Left lung (tissue), 10 donors: Measurements from ENCODE around the gene ERF. TPM values are rescaled to one million over a fixed set of nuclear protein-coding genes. Genes with fewer than 3 reads are reported as not detected.

ENCODE experiments used
- ATAC-seq: fragments of 200-7000 bp; cut with Tn5 transposase; one replicate; pipeline ENCODE4 v1.9.1; 2020; ENCODE audit warnings: moderate library complexity
- DNase-seq, 4 donors: peaks; one replicate each; pipeline ENCODE4 v3.0.0-alpha.2; 2013 to 2020
- H3K27ac ChIP-seq, 2 donors: fragments of 200-600 bp; sonication (generic) in 1 of 2; one replicate each; pipeline versions ENCODE4 v1.5.0 to v1.8.0; 2020 to 2021
- H3K27me3 ChIP-seq, 2 donors: fragments of 200-600 bp; sonication (generic) in 1 of 2; one replicate each; pipeline versions ENCODE4 v1.5.0 to v1.8.0; 2020 to 2021
- H3K36me3 ChIP-seq, 2 donors: fragments of 200-600 bp; sonication (generic) in 1 of 2; one replicate each; pipeline versions ENCODE4 v1.5.0 to v1.8.0; 2020 to 2021
- H3K4me1 ChIP-seq, 2 donors: fragments of 200-600 bp; one replicate each; pipeline ENCODE4 v1.8.0; 2021
- H3K4me3 ChIP-seq, 2 donors: fragments of 200-600 bp; sonication (generic) in 1 of 2; one replicate each; pipeline versions ENCODE4 v1.5.0 to v1.8.0; 2020 to 2021; ENCODE audit warnings: mild to moderate bottlenecking in 1 of 2
- H3K9me3 ChIP-seq, 2 donors: fragments of 200-600 bp; sonication (generic) in 1 of 2; one replicate each; pipeline versions ENCODE4 v1.5.0 to v1.8.0; 2020 to 2021
- intact Hi-C, 2 donors: fragments of 100-400 bp; cut with DNase I; formaldehyde crosslinking; loops; one replicate each; pipeline versions ENCODE4 v1.11.2 to v1.14.2; 2022
- polyA plus RNA-seq, 6 donors: library from polyadenylated mRNA; unstranded; fragments of 120-200 nt; gene quantifications; one replicate each; pipeline ENCODE4 v1.2.1, GENCODE V29; 2013; ENCODE audit not compliant: insufficient read length in 6 of 6
- total RNA-seq, 2 donors: library from RNA; stranded (reverse); fragmentation: NEBNext Ultra II Directional; extraction: Animal tissue kit (Norgen Biotek cat#: 25700); gene quantifications; one replicate each; pipeline ENCODE4 v1.2.1, GENCODE V29; 2021
- TF ChIP-seq, protein P1 (sequence below), 2 donors: fragments of 200-600 bp; sonication (generic) in 1 of 2; IDR thresholded peaks; one replicate each; pipeline versions ENCODE4 v1.5.0 to v1.8.0; 2021; ENCODE audit warnings: antibody characterized with exemption in 2 of 2
- donor health status: DM: no; HTN: yes; CAD: no.
- donor health status: DM: no; HTN: no; CAD: no.

Gene ERF
- total and polyA plus RNA-seq, 8 donors = 42.9 to 56.4 (median 48.9) TPM

DNA sequence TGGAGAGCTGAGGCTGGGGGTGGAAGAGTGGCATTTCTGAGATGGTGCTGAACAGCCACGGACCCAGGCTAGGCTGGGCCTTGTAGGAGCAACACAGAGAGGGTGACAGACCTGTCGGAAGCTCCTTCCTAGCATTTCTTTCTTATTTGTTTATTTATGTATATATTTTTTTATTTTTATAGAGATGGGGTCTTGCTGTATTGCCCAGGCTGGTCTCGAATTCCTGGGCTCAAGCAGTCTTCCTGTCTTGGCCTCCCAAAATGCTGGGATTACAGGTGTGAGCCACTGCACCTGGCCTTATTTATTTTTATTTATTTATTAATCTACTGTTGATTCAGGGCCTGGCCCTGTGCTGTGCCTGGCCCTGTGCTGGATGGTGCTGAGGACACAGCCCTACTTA lies 20.6 kb upstream of the ERF start:
- ATAC-seq (no peak), DNase-seq (no peak)
- H3K27ac ChIP-seq = no peak overlapping the region
- no peak overlapping the region for H3K4me3 ChIP-seq
- intact Hi-C loops = no loop called here
- peaks cover 0 to 43% of the 10 kb centered on the region in 2 donors for H3K36me3 ChIP-seq
- H3K27me3 ChIP-seq = no peaks in the 10 kb centered on the region
- TF ChIP-seq, protein P1, sequence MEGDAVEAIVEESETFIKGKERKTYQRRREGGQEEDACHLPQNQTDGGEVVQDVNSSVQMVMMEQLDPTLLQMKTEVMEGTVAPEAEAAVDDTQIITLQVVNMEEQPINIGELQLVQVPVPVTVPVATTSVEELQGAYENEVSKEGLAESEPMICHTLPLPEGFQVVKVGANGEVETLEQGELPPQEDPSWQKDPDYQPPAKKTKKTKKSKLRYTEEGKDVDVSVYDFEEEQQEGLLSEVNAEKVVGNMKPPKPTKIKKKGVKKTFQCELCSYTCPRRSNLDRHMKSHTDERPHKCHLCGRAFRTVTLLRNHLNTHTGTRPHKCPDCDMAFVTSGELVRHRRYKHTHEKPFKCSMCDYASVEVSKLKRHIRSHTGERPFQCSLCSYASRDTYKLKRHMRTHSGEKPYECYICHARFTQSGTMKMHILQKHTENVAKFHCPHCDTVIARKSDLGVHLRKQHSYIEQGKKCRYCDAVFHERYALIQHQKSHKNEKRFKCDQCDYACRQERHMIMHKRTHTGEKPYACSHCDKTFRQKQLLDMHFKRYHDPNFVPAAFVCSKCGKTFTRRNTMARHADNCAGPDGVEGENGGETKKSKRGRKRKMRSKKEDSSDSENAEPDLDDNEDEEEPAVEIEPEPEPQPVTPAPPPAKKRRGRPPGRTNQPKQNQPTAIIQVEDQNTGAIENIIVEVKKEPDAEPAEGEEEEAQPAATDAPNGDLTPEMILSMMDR (IDR thresholded peaks at IDR 0.05) = no peak
- no peaks in the 10 kb centered on the region for H3K9me3 ChIP-seq
- H3K4me1 ChIP-seq = peaks cover 43 to 70% of the 10 kb centered on the region in 2 donors

DNA sequence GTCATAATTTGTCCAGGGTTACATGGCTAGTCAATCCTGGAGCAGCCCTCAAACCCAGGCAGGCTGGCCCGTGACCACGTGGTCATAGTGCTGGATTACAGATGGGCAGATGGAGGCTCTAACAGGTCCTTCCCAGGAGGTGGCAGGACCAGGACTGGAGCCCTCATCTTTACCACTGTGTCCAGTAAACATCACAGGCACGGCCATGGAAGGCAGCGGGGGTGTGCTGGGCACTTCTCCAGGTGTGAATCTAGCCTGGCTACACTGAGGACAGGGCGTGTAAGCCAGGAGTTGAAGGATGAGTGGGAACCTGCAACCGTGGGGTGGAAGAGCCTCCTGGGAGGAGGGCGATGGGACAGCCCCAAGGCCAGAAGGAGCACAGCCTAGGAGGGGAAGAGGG lies 20.2 kb upstream of the ERF start:
- H3K27me3 ChIP-seq = no peaks in the 10 kb centered on the region
- DNase-seq (no peak), ATAC-seq (no peak)
- intact Hi-C loops = no loop called here
- TF ChIP-seq, protein P1 (IDR thresholded peaks at IDR 0.05) = no peak
- no peaks in the 10 kb centered on the region for H3K9me3 ChIP-seq
- no peak overlapping the region for H3K4me3 ChIP-seq
- H3K27ac ChIP-seq = no peak overlapping the region
- peaks cover 0 to 43% of the 10 kb centered on the region in 2 donors for H3K36me3 ChIP-seq
- H3K4me1 ChIP-seq = peaks cover 43 to 74% of the 10 kb centered on the region in 2 donors

DNA sequence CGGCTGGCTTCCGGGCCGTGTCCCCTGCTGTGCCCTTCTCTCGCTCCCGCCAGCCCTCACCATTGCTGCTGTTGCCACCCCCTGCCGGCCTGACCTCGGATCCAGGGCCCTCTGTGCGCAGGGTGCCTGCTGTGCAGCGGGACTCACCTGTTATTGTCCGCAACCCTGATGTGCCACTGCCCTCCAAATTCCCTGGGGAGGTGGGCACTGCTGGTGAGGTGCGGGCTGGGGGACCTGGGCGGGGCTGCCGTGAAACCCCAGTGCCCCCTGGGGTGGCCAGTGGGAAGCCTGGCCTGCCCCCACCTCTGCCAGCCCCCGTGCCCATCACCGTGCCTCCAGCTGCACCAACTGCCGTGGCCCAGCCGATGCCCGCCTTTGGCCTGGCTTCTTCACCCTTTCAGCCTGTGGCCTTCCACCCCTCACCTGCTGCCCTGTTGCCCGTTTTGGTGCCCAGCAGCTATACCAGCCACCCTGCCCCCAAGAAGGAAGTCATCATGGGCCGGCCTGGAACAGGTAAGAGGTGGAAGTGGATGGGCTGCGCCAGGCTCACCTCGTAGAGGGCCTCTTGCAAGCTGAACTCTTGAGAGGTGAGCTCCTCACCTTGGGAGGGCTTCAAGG lies 19.2 kb upstream of the ERF start:
- DNase-seq (peak in 1 of 4 donors; percentile 29), ATAC-seq (no peak)
- TF ChIP-seq, protein P1 (IDR thresholded peaks at IDR 0.05) = no peak
- Histone ChIP-seq H3K27ac (no peak overlapping the region), H3K36me3 (peaks cover 0 to 43% of the 10 kb centered on the region in 2 donors), H3K27me3 (no peaks in the 10 kb centered on the region), H3K9me3 (no peaks in the 10 kb centered on the region), H3K4me1 (peaks cover 38 to 73% of the 10 kb centered on the region in 2 donors), H3K4me3 (no peak overlapping the region)
- intact Hi-C loops = no loop called here

DNA sequence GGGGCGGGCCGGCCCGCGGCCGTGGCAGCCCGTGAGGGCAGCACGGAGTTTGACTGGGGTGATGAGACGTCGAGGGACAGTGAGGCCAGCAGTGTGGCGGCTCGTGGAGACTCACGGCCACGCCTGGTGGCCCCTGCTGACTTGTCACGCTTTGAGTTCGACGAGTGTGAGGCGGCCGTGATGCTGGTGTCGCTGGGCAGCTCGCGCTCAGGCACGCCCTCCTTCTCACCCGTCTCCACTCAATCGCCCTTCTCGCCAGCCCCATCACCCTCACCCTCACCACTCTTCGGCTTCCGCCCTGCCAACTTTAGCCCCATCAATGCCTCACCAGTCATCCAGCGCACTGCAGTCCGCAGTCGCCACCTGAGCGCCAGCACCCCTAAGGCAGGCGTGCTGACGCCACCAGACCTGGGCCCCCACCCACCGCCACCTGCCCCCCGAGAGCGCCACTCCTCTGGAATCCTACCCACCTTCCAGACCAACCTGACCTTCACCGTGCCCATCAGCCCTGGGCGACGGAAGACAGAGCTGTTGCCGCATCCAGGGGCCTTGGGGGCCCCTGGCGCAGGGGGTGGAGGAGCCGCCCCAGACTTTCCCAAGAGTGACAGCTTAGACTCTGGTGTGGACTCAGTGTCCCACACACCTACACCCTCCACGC lies 18.6 kb upstream of the ERF start:
- peaks cover 31 to 67% of the 10 kb centered on the region in 2 donors for H3K4me1 ChIP-seq
- peaks cover 0 to 43% of the 10 kb centered on the region in 2 donors for H3K36me3 ChIP-seq
- H3K9me3 ChIP-seq = no peaks in the 10 kb centered on the region
- H3K4me3 ChIP-seq = no peak overlapping the region
- TF ChIP-seq, protein P1 (IDR thresholded peaks at IDR 0.05) = no peak
- ATAC-seq (no peak), DNase-seq (peak in 2 of 4 donors; percentile 33 to 73)
- no peaks in the 10 kb centered on the region for H3K27me3 ChIP-seq
- intact Hi-C loops = no loop called here
- no peak overlapping the region for H3K27ac ChIP-seq

DNA sequence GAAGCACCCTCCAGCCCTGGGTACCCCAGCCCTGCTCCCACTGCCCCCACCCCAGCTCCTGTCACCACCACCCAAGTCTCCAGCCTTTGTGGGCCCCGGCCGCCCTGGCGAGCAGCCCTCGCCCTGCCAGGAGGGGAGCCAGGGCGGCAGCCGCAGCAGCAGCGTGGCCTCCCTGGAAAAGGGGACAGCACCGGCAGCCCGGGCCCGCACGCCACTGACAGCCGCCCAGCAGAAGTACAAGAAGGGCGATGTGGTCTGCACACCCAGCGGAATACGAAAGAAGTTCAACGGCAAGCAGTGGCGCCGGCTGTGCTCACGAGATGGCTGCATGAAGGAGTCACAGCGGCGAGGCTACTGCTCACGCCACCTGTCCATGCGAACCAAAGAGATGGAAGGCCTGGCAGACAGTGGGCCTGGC lies 18.1 kb upstream of the ERF start:
- TF ChIP-seq, protein P1 (IDR thresholded peaks at IDR 0.05) = no peak
- DNase-seq = peak in 1 of 4 donors; percentile 26
- H3K27me3 ChIP-seq = no peaks in the 10 kb centered on the region
- H3K4me1 ChIP-seq = peaks cover 26 to 62% of the 10 kb centered on the region in 2 donors
- no peak overlapping the region for H3K27ac ChIP-seq
- no peaks in the 10 kb centered on the region for H3K9me3 ChIP-seq
- peaks cover 0 to 43% of the 10 kb centered on the region in 2 donors for H3K36me3 ChIP-seq
- no peak overlapping the region for H3K4me3 ChIP-seq
- intact Hi-C loops = no loop called here
- no peak for ATAC-seq
